ENCODE data around the gene SLC13A3. TPM values are rescaled to one million over a fixed set of nuclear protein-coding genes. Genes with fewer than 3 reads are reported as not detected.

SLC13A3 gene
- total and polyA plus RNA-seq, 2 donors (not counting 3 experiments of a cell fraction or from before 2014, with no cell fraction given): 0.11 to 0.40 TPM

- H4K20me1 ChIP-seq (replicated peaks; ENCODE audit: control insufficient read depth, extremely low read depth, insufficient read depth, low read length): no peaks in the 10 kb centered on the region
- H3K4me2 ChIP-seq (ENCODE audit: insufficient read depth, low read length): no peak overlapping the region
- no peaks in the 10 kb centered on the region for H3K9me1 ChIP-seq (replicated peaks; ENCODE audit: control insufficient read depth, extremely low read depth, insufficient read depth, low read length)
- no peak overlapping the region for H3K27ac ChIP-seq (ENCODE audit: insufficient read depth, low read depth, low read length)
- no peaks in the 10 kb centered on the region for H3K79me2 ChIP-seq (ENCODE audit: control insufficient read depth, insufficient read depth, low read length)
- no peak overlapping the region for H3K4me3 ChIP-seq (replicated peaks in 1 of 3; ENCODE audit: insufficient read depth in 1 of 3, low read depth in 1 of 3, low read length in 3 of 3)
- no peak for DNase-seq (ENCODE audit: low read depth, low spot score)
- no peak overlapping the region for H2AFZ ChIP-seq (ENCODE audit: low read depth, low read length)
- no peaks in the 10 kb centered on the region for H3K36me3 ChIP-seq (ENCODE audit: control insufficient read depth in 2 of 2, extremely low read depth in 1 of 2, insufficient read depth in 2 of 2, low read length in 2 of 2)
- no peaks in the 10 kb centered on the region for H3K4me1 ChIP-seq (ENCODE audit: control insufficient read depth, extremely low read depth, insufficient read depth, low read length)
- CTCF ChIA-PET: interaction anchor here (1.4 to 2.3 kb wide), 2 partner anchors 13 to 36 kb away, joined by 3 to 13 read pairs; no protein-coding TSS in a partner anchor
- no peaks in the 10 kb centered on the region for H3K27me3 ChIP-seq (ENCODE audit: control insufficient read depth in 2 of 2, insufficient read depth in 2 of 2, low read length in 2 of 2)
- H3K9me3 ChIP-seq (replicated peaks; ENCODE audit: control insufficient read depth, insufficient read depth, low read length): no peaks in the 10 kb centered on the region
- TF ChIP-seq CTCF (IDR thresholded peaks at IDR 0.05; ENCODE audit: extremely low read depth in 1 of 2, insufficient read depth in 1 of 2, low read depth in 1 of 2, low read length in 2 of 2): no peak
- TF ChIP-seq FOS (IDR thresholded peaks at IDR 0.05; ENCODE audit: borderline replicate concordance, insufficient read depth, low read length): no peak
- no peak for TF ChIP-seq MYC (IDR thresholded peaks at IDR 0.05; ENCODE audit: low read depth, low read length)
- no peak for TF ChIP-seq POLR2A (IDR thresholded peaks at IDR 0.05; ENCODE audit: low read depth, low read length)
- TF ChIP-seq GATA2 (IDR thresholded peaks at IDR 0.05; ENCODE audit: insufficient read depth, insufficient read length, low read depth, low read length): no peak
- TF ChIP-seq JUN (IDR thresholded peaks at IDR 0.05; ENCODE audit: borderline replicate concordance, insufficient read depth, insufficient read length, low read depth): no peak
- no peak for TF ChIP-seq POLR2AphosphoS5 (IDR thresholded peaks at IDR 0.05; ENCODE audit: insufficient read depth, low read depth, low read length)
- TF ChIP-seq MAX (IDR thresholded peaks at IDR 0.05; ENCODE audit: insufficient read depth, insufficient read length): no peak
- no peak for TF ChIP-seq EZH2 (IDR thresholded peaks at IDR 0.05; ENCODE audit: borderline replicate concordance, low read depth, low read length, severe bottlenecking)
- intact Hi-C loops (cut with micrococcal nuclease) (no loop called here), dilution Hi-C loops (cut with MboI; ENCODE audit: extremely low pct_ligation_motif_present, low sequenced_read_pairs) (no loop called here)
- FAIRE-seq: no peak
- POLR2A ChIA-PET: no interaction called here
- no peak overlapping the region for H3K9ac ChIP-seq (replicated peaks; ENCODE audit: extremely low read depth, insufficient read depth, low read length)
- BruUV-seq (replicated peaks): no TSS peak
Observed at GRCh38 chr20:46549188-46549972, 101.9 kb downstream of the SLC13A3 start.
